Germinal center (tissue), 1 donor: ENCODE data around the gene FADS3.
A peak's percentile ranks its signal among the peaks of the same experiment; 100 is the strongest.
"Not testable (repeated sequence)": the region's sequence is repeated elsewhere in the genome, so short reads cannot be mapped to it uniquely, and the experiment has no call there.

Source experiments
- DNase-seq: peaks from one replicate; pipeline ENCODE4 v3.0.0; 2012; ENCODE audit warnings: mixed read lengths, low spot score

FADS3 gene

DNA sequence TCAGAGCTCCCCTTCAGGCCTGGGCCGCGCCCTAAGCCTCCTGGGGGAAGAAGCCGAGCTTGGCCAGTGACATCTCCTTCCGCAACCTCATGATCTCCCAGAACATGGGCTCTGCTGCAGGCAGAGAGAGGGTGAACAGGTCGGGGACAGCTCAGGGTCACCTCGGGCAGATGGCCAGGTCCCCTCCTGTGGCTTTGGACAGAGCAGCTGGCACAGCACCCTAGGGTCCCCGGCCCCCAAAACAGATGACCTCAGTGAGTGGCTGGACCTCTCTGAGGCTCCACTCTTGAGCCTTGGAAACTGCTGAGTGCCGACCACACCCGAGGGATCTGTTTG lies 6.9 kb upstream of the FADS3 start:
- DNase-seq, result no peak

DNA sequence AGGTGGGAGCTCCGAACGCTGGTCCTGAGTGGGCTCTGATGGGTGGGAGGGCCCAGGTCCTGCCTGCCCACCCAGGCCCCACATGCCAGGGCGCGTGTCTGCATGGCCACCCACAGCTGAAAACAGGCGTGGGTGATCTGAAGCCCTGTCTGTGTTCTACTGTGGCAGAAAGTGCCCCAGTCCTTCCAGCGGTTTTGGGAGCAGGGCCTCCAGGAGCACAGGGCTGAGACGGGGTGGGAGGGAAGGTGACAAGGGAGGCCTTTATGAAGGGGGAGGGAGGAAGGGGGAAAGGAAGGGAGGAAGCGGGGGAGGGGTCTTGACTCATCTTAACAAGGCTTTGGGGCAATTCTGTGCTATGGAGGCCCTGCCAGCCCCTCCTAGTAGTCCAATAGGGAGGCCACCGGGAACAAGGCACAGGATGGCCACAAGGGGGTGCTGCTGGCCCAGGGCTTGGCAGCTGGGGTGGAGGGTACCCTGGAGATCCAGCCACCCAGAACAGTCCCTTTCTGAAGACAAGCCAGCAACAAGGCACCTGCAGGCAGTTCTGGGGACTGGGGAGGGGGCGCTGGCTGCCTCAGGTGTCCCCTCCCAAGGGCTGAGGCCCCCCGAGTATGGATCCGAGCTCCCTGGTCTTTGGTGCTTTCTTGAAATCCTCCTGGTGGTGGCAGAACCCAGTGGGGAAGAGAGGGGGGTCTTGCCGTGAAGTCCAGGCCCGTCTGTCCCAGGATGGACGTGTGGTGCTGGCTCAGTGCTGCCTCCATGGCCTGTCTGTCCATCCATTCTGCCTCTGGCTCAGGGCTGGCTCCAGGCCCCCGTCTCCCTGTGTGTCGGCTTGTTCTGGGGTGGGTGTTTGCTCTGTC lies 6.3 kb upstream of the FADS3 start:
- DNase-seq, result peak; percentile 87

DNA sequence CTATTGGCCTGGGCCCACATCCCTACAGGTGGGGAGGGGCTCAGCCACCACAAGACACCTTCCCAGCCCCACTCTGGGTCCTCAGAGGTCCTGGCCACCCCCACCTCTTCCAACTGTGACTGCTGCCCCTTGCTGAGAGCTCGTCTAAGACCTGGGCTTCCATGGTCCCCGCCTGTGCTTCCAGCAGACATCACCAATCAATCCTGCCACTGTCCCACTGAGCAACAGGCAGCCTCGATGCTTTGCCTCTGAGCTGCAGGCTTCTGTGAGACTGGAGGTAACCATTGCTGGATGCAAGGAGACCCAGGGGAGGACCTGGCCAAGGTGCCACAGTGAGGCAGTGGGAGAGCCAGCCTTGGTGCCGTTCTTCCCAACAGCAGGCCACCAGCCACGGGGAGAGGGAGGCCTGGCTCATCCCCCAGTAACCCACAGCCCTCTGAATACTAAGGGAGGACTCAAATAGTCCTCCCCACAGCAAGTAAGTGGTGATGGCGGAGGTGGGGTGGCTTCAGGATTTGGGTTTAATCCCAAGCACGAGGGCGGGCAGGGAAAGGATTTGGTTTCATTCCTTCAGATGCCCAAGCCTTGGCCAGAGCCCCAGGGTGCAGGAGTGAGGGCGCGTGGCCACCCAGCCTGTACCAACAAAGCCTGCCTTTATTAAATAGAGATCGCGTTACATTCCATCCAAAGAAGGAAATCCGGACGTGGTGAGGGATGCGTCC lies 5.5 kb upstream of the FADS3 start:
- DNase-seq, result no peak

DNA sequence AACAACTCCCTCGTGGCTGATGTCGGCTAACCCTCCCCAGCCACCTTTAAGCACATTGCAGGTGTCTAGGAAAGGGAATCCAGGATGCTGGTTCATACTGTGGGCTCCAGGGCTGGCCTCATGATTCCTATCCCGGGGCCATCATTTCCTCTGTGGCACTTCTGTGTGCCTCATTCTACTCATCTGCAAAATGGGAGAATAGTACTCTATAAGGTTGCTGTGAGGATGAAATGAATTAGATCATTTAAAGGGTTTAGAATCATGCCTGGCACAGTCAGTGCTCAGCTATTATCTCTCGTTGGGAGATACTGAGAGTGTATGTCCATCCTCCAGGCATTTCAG lies 4.3 kb upstream of the FADS3 start:
- DNase-seq, result no peak

DNA sequence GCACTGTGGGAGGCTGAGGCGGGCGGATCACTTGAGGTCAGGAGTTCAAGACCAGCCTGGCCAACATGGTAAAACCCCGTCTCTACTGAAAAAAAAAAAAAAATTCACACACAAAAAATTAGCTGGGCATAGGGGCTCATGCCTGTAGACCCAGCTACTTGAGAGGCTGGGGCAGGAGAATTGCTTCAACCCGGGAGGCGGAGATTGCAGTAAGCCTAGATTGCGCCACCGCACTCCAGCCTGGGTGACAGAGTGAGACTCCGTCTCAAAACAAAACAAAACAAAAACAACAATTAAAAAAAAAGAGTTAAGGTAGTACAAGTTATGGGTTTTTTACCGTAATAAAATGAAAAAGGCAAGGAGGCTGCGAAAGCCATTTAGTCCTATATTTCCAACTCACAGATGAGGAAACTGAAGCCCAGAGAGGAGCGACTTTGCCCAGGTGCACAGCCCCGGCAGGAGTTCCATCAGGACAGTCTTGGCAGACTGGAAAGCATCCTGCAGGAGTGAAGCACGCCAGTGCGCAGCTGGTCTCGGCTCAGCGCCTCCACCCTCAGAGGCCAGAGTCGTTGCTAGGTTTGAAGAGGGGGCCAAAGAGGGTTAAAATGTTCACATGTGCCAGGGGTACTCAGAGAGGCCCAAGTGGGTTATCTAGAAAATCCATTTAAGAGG lies 3.8 kb upstream of the FADS3 start:
- no peak for DNase-seq

DNA sequence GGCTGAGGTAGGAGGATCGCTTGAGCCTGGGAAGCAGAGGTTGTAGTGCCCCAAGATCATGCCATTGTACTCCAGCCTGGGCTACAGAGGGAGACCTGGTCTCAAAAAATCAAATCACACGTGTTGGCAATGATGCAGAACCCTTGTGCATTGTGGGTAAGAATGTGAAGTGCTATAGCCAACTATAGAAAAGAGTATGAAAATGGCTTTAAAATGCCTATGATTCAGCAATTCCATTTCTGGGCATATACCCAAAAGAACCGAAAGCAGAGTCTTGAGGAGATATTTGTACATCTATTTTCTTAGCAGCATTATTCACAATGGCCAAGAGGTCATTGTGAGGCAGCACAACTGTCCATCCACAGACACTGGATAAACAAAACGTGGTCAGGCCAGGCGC lies 2.6 kb upstream of the FADS3 start:
- no peak for DNase-seq

DNA sequence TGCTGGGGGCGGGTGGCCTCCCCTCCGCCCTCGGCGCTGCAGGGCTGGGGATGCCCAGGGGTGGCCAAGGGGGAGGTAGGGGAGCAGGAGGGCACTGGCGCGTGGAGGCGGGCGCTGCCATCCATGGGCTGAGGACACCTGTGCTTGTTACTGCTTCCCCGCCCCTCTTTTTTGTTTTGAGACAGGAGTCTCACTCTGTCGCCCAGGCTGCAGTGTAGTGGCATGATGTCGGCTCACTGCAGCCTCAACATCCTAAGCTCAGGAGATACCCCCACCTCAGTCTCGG lies 683 bp upstream of the FADS3 start:
- no peak for DNase-seq

DNA sequence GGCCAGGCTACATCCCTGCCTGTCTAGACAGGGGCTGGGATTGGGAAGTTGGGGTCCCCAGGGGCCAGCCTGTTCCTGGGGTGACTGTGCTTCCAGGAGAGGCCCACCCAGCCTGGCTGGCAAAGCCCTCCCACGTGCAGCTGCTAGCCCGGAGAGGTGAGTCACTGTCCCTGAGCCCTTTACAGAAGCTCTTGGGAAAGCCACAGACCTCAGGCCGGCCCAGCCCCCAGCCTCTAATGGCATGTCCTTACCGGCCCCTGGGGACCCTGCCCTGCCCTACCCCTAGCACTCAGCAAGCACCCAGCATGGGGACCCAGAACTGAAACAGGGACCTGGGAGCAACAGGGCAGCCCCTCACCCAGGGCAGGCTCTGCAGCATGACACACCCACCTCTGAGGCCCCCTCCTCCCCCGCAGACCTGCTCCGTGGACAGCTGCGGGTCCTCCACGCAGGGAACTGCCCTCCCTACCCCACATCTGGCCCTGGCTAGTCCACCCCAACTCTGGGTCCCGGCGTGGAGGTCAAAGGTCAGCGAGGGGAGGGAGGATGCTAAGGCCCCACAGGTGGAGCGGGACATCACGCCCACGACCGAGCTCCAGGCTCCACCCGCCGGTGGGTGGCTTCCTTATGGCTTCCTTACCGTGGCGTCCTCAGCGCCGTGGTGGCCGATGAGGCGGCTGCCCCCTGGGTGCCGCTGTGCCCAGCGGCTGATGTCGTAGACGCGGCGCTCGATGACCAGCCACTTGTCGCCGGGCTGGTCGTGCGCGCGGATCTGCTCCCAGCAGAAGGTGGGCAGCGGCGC lies 615 bp downstream of the FADS3 start:
- DNase-seq, result peak; percentile 32

DNA sequence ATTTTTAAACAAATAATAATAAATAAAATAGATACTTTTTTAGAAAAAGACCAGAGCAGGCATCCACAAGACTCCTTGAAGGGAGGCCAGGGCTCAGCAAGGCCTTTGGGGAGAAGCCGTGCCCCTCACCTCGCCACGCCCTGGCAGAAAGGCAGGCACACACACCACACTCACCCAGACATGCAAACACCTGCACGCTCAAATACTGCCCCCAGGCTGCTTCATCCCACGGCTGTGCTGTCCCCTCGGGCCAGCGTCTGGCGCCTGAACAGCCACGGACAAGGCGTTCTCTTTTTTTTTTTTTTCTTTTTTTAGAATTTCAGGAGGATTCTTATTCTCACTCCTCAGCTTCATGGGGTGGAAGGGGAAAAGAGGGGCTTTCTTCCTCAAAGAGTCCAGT lies 1.5 kb downstream of the FADS3 start:
- DNase-seq, result no peak

DNA sequence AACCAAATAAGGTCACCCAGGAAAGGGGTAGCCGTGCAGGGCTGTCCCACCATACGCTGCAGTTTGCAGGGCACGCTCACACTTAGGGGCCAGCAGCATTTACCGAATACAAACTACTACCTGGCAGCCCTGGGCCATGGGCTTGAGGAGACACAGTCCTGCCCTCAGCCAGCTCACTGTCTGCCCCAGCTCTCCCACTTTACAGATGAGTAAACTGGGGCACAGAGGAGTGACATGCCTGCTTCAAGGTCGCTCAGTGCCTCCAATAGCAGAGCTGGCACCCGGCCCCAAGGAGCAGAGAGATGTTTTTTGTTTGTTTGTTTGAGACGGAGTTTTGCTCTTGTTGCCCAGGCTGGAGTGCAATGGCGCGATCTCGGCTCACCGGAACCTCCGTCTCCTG lies 2.8 kb downstream of the FADS3 start:
- DNase-seq, result no peak

DNA sequence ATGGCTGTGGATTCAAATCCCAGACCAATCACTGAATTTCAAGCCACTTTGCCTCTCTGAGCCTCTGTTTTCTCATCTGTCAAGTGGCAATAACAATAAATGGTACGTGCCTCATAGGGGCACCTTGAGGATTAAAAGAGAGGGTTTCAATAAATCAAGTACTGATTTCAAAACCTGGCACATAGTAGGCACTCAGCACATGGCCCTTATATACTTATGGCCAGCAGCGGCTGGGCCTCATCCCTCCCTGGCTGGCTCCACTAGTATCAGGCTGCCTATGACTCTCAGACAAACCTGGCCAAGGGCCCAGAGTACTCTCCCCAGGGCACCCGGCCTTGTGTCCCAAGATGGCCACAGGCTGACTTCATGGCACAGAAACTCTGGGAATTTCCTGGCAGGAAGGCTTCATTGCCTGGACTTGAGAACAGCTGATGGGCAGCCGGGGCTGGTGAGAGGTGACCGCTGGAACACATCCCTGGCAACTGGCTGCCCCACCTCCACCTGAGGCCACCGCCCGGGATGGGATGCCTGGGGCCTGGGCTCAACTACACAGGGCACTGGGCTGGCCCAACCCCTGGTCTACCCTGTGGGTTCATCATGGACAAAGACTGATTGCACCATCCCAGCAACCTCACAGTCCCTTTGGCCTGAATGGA lies 3.4 kb downstream of the FADS3 start:
- no peak for DNase-seq

DNA sequence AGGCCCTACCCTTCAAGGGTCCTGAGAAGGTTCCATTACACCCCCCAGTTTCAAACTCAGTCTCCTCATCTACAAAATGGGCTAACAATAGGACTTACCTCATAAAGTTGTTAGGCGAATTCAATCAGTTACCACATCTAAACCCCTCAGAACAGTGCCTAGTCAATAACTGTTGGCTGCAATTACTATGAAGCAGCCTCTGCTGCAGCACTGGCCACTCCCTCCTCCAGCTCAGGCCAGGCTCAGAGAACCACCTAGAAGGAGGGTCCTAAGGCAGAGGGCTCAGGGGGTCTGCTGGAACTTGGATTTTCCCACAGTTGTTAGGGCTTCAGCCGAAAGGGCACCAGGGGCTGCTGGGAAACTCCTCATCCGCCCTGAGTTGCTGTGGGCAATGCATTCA lies 4.7 kb downstream of the FADS3 start:
- DNase-seq, result no peak

DNA sequence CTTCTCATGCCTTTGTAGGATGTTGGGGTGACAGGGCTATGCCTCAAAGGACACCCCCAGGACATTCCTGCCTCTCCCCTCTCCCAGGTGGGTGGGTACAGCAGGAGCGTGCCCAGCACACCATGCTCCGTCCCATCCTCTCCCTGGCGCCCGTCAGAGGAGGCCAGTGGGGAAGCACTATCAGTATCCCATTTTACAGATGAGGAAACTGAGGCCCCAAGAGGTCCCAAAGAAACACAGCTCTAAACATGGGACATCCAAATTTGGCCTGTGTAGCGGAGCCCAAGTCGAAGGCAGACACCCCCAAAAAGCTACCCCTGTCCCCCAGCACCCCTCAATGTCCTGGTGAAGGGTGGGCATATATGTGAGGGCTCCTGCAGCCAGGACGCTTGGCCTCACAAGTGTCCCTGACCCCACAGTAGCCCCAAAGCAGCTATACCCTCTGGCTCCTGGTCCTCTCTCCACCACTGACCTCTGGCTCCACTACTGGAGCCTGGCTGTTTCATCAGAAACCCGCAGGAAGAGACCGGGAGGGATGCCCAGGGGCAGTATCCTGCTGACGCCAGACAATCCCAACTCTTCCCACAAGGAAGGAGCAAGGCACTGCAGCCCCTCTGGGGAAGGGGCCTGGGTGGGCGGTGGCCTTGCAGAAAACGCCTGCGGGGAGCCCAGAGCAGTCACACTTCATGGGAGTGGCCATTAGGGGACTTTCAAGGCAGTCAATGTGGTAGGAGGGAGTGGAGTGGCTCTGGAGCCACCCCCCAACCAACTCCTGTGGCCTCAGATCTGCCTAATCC lies 5.4 kb downstream of the FADS3 start:
- no peak for DNase-seq

DNA sequence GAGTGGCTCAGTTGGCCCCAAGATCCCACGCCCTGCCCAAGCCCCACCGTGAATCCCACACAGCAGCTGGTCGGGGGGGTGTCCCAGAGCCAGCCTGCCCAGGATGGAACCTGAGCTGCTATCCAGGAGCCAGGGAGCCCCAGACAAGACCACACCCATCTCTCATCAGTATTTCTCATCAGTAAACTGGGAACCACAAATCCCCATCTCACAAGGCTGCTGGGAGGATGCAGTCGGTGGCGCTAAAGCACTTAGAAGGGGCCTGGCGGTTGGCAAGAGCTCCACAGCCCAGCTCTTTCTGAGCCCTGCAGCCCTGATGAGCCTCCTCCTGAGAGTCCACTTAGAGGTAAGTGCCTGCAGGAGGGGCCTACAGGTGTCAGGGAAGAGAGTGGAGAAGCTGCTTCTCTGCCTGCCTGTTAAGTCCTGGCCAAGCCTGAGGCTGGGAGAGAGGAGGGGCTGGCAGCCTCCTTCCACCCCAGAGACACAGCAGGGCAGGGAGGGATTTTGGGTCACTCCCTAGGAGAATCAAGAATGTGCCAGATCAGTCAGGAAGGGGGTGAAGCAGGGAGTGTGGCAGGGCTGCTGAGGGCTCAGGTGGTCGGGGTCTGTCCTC lies 6.1 kb downstream of the FADS3 start:
- DNase-seq, result no peak

DNA sequence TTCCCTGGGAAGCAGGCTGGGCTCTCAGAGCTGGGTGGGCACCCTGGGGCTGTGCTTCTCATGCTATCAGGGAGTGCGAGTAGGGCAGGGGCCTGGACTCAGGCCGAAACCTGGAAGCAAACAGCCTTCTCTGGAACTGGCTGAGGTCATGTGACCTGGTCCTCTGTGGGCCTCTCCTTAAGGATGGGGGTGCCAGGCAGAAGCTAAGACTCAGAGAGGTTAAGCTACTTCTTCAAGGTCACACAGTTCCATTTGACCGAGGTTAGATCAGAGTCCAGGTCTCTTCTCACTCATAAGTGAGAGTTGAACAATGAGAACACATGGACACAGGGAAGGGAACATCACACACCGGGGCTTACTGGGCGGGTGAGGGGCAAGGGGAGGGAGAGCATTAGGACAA lies 7.4 kb downstream of the FADS3 start:
- DNase-seq, result no peak

DNA sequence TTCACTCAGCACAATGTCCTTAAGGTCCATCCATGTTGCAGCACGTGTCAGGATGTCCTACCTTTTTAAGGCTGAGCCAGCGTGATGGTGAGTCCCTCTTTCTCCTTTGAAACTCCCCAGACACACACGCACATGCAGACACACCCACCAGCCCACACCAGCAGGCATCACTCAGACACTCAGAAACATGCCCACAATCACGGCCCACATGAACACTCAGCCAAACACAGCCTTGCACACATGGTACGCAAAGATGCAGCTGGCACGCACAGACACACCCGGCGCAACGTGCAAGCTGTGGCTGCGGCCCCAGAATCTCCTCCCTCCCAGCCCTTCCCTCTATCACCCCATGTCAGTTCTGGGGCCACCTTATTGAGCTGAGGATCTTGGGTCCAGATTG lies 8.0 kb downstream of the FADS3 start:
- no peak for DNase-seq

DNA sequence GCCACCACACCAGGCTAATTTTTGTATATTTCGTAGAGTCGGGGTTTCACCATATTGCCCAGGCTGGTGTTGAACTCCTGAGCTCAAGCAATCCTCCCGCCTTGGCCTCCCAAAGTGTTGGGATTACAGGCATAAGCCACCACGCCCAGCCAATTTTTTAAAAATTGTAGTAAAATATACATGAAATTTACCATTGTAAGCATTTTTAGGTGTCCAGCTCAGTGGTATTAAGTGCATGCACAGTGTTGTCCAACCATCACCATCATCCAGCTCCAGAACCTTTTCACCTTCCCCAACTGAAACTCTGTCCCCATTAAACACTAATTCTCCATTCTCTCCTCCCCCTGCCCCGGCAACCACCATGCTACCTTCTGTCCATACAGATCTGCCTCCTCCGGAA lies 8.5 kb downstream of the FADS3 start:
- no peak for DNase-seq

DNA sequence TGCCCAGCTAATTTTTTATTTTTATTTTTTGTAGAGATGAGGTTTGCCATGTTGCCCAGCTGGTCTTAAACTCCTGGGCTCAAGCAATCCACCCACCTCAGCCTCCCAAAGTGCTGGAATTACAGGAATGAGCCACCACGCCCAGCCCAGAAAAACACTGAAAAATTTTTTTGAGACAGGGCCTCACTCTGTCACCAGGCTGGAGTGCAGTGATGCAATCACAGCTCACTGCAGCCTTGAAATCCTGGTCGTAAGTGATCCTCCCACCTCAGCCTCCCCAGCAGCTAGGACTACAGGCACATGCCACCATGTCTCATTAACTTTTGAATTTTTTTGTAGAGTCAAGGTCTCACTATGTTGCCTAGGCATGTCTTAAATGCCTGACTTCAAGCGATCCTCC lies 9.1 kb downstream of the FADS3 start:
- DNase-seq, result not testable (repeated sequence)

DNA sequence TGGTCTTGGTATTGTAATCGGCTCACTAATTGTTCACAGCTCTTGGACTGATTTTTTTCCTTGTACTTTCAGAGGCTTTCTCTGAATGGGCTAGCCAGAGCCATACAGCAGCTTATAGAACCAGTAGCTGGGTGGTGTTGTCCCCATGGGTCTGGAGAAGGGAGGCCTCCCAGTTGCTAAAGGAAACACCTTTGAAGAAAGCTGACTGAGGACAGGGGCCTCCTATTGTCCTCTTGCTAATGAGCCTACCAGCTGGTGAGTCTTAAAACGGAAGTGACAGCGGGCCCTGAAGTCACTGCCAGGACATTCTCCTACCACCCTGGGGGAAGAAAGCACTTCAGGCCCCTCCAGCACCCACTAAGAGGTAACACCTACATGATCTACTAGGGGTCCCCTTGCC lies 9.9 kb downstream of the FADS3 start:
- peak; percentile 65 for DNase-seq

DNA sequence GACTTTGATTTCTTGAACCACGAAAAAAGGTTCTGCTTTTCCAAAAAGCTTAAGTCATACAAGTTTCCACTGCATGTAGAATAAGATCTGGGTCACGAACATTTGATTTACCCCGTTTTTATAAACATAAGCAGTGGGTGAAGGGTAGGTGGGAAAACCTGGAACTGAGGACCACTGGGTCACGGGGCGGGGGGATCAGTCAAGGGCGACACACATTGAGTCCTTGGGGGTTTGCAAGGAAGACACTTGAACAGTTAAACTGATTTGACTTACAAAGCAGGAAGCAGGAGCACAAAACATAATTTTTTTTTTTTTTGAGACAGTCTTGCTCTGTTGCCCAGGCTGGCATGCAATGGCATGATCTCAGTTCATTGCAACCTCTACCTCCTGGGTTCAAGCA lies 10.9 kb downstream of the FADS3 start:
- DNase-seq, result peak; percentile 91

DNA sequence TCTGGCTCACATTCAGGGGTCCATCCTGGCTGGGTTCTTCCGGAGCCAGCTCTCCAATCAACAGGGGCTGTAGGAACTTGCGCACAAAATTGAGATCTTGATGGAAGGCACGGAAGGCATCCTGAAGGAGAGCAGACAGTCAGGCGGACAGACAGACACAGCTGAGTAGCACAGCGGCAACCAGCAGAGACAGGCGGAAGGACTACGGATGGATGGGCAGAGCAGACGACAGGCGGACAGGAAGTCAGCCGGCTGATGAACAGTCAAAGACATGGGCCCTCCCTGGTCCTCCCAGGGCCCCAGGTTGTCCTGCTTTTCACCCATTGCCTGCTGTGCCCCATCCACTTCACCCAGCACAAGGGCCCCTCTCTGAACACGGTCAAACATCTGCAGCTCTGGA lies 11.3 kb downstream of the FADS3 start:
- DNase-seq, result peak; percentile 70
